Testis (tissue), 2 donors: Measurements from ENCODE around the gene SLC17A7.

ENCODE experiments used
- POLR2A ChIP-seq: fragments of 450-650 bp; IDR thresholded peaks from one replicate; pipeline ENCODE4 v1.6.1; 2017; ENCODE audit warnings: antibody characterized with exemption, mild to moderate bottlenecking, moderate library complexity
- TF ChIP-seq, protein P1 (sequence below), 3 experiments: fragments of 450-650 bp in 2 of 3; fragments of 200-600 bp in 1 of 3; sonication (generic) in 1 of 3; IDR thresholded peaks; one replicate each; pipeline ENCODE4 v1.5.1; 2016 to 2019; ENCODE audit warnings: antibody characterized with exemption in 3 of 3, mild to moderate bottlenecking in 2 of 3, moderate library complexity in 1 of 3

DNA sequence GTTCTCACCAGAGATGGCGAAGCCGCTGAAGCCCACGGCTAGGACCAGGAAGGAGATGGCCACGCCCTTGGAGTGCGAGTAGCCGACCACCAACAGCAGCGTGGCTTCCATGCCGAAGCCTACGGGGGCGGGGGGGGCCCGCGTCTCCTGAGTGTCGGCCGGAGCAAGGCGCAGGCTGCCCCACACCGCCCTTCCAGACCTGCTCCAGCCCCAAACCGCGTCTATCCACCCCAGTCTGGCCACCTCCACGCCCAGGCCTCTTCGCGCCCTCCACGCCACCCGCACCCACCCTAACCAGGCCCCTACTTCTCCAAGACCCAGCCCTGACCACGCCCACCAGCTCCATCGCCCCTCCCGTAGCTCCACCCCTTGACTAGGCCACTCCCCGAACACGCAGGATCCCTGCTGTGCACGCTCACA is 10.0 kb downstream of the SLC17A7 start:
- TF ChIP-seq, protein P1, sequence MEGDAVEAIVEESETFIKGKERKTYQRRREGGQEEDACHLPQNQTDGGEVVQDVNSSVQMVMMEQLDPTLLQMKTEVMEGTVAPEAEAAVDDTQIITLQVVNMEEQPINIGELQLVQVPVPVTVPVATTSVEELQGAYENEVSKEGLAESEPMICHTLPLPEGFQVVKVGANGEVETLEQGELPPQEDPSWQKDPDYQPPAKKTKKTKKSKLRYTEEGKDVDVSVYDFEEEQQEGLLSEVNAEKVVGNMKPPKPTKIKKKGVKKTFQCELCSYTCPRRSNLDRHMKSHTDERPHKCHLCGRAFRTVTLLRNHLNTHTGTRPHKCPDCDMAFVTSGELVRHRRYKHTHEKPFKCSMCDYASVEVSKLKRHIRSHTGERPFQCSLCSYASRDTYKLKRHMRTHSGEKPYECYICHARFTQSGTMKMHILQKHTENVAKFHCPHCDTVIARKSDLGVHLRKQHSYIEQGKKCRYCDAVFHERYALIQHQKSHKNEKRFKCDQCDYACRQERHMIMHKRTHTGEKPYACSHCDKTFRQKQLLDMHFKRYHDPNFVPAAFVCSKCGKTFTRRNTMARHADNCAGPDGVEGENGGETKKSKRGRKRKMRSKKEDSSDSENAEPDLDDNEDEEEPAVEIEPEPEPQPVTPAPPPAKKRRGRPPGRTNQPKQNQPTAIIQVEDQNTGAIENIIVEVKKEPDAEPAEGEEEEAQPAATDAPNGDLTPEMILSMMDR (IDR thresholded peaks at IDR 0.05) = no peak
- no peak for TF ChIP-seq POLR2A
